HG02870 (cell line): Measurements from ENCODE around the gene KCNQ1.

Source experiments
- ATAC-seq: cut with Tn5 transposase; IDR thresholded peaks from one replicate; pipeline ENCODE4 v1.9.1; 2021; ENCODE audit warnings: mild to moderate bottlenecking, moderate library complexity; ENCODE audit not compliant: unreplicated experiment

KCNQ1 gene

GRCh38 chr11:2797121-2797711, 352.4 kb downstream of the KCNQ1 start:
- ATAC-seq = no peak

GRCh38 chr11:2797741-2798361, 353.0 kb downstream of the KCNQ1 start:
- ATAC-seq = no peak

GRCh38 chr11:2798951-2799761, 354.3 kb downstream of the KCNQ1 start:
- ATAC-seq = no peak

- no peak for ATAC-seq
Observed at GRCh38 chr11:2799881-2800654, 355.3 kb downstream of the KCNQ1 start.

- ATAC-seq = no peak
Observed at GRCh38 chr11:2800655-2801531, 356.1 kb downstream of the KCNQ1 start.

GRCh38 chr11:2801711-2802388, 357.0 kb downstream of the KCNQ1 start:
- no peak for ATAC-seq

- no peak for ATAC-seq
Observed at GRCh38 chr11:2802389-2803185, 357.8 kb downstream of the KCNQ1 start.

GRCh38 chr11:2803186-2804091, 358.6 kb downstream of the KCNQ1 start:
- ATAC-seq = no peak

- no peak for ATAC-seq
Observed at GRCh38 chr11:2804189-2804588, 359.4 kb downstream of the KCNQ1 start.

- ATAC-seq = no peak
Observed at GRCh38 chr11:2804701-2805387, 360.0 kb downstream of the KCNQ1 start.

- ATAC-seq = no peak
Observed at GRCh38 chr11:2805388-2806056, 360.7 kb downstream of the KCNQ1 start.

- ATAC-seq = no peak
Observed at GRCh38 chr11:2806351-2807024, 361.7 kb downstream of the KCNQ1 start.

GRCh38 chr11:2807025-2807681, 362.3 kb downstream of the KCNQ1 start:
- no peak for ATAC-seq

GRCh38 chr11:2807801-2808241, 363.0 kb downstream of the KCNQ1 start:
- ATAC-seq = no peak
